Activated CD4-positive, alpha-beta T cell treated with anti-CD3 and anti-CD28 coated beads for 24 hours (primary cell): ENCODE measurements around the gene AGPAT1.
"Not testable (repeated sequence)": the region's sequence is repeated elsewhere in the genome, so short reads cannot be mapped to it uniquely, and the experiment has no call there.

Source experiments
- DNase-seq, 2 donors: peaks; one replicate each; pipeline ENCODE4 v3.0.0-alpha.2; 2020; ENCODE audit warnings: low read depth in 2 of 2

Gene AGPAT1

GRCh38 chr6:32198866-32199265 lies 23.0 kb upstream of the AGPAT1 start:
- no peak for DNase-seq

DNA sequence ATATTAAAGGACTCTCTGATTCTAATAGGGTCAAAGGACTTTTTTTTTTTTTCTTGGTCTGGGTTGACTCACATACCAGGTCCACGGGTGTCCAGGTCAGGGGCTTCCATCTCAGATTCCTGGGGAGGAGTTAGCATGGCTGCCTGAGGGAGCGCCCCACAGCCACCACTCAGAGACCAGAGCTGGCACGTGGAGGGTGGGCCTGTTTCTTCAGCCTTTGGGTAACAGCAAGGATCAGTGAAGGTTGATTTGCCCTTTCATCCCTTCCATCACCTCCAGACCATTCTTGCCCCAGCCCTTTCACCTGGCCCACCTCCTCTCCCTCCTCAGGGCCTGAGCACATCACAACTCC lies 22.4 kb upstream of the AGPAT1 start:
- no peak for DNase-seq

DNA sequence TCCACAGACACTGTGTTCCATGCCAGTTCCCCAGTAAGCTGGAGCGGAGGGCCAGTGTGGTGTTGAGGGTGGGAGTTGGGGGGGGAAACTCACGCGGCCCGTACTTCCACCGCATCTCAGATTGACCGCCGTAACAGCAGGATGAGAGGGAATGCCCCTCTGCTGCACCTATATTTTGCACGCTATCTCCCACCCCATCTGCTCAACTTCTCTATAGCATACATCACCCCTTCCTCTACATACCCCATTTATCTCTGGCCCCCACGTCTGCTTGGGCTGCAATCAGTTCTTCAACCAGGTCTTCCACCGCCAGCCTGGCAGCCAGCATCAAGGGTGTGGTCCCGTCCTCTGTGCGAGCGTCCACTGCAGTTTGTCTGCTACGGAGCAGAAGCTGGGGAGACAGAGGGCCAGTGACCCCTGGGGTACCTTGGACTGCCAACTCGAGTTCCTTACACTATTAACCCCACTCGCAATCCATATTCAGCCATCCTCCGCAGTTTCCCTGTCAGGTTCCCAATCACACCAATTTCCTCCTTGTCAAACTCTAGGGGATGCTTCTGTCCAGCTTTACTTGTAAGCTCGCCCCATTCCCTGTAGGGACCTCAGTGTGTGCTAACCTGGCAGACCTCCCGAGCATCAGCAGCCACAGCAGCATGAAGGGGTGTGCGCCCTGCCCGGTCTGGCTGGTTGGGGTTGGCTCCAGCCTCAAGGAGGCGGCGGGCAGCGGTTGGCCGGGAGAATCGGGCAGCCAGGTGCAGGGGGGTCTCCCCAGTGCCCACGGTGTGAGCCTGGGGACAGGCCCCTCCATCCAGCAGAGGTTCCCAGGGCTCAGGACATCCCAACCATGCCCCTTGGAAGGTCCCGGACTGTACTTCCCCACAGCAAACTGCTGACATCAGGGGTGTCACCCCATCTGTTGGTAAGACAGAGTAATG lies 21.1 kb upstream of the AGPAT1 start:
- DNase-seq, result no peak

DNA sequence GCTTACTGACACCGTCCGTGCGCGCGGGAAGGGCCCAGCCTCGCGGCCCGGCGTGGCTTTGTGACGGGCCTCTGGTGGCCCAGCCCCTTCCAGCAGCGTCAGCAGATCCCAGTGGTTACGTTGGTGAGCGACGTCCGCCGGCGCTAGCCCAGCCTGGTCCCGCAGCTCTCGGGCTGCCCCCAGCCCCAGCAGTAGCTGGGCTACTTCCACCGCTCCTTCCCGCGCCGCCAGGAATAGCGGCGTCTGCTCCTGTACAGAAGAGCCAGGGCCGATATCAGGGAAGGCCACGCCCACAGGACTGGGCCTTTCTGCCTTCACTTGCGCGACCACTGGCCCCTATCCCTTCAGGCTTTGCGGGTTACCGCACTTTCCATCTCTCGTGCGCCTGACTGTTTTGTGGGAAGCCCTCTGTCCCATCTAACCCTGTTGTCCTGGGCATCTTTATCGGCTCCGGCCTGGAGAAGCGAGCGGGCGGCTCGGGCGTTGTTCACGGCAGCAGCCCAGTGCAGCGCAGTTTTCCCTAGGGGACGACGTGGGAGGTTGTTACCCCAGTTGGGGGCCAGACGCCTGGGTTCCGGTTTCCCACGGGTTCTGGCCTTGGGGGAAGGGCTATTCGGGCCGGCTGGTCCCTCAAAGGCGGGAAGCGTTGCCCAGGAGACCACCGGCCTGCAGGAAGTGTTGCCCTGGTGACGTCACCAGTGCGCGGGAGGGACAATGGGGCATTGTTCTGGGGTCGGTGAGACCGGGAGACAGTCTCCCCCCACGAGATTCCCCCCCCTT lies 20.2 kb upstream of the AGPAT1 start:
- DNase-seq, result peak in 1 of 2 donors; percentile 59

GRCh38 chr6:32195652-32195901 lies 19.7 kb upstream of the AGPAT1 start:
- peak; percentile 100 for DNase-seq

DNA sequence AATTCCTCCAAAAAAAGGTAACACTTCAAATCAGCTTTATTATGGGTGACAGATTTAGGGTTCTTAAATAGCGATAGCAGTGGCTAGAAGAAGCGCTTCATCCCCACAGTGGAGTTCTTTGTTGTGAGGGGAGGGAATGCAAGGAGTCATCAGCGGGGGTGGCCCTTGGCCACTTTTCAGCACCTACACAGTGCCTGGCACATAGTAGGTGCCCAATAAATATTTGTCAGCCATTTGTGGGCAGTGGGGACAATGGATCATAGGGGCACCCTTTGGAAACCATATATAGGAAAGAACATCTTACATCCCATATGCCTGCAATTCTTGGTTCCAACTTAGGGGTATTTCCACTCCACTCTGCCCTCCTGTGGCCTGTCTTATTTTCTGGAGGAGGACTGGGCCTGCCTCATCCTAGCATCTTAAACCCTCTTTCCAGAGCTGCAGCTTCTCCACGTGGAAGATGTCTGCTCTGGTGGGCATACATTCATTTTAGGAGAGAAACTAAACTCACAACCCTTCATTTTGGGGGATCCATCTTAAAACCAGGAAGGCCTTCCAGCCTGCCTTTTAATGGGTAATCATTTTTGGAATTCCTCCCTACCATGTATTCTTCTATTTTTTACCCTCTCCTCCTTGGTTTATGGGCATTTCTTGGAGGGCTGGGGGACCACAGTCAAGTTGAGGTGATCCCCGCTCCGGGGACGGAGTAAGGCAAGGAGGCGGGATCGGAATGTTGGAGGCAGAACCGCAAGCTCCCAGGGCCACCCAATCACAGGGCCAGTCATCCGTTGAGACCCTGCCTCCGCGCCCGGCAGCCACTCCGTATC lies 19.2 kb upstream of the AGPAT1 start:
- DNase-seq, result no peak

- DNase-seq, result no peak
These were observed 18.5 kb upstream of the AGPAT1 start for GRCh38 chr6:32194388-32194787.

- not testable (repeated sequence) for DNase-seq
These were observed 17.2 kb upstream of the AGPAT1 start for GRCh38 chr6:32193096-32193495.

DNA sequence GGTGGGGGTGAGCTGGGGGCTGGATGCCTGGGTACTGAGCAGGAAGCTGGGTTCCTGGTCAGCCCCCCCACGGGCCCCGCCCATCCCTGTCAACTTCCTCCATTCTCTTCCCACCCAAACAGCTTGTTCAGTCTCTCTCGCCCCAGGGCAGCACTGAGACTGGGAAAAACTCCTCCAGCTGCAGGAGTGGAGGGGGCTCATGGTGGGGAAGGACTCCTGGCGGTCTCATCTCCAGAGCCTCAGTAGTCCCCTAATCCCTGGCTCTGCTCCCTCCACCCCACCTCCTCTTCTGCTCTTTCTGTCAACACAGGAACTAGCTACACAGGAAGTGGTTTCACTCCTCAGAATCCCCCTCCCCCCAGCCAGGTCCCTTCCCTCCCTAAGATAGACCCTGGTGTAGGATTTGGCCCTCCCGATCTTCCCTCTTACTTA lies 16.7 kb upstream of the AGPAT1 start, which contains the start of gene GPSM3:
Gene GPSM3 (minus strand): TSS at position 36 of the 432 bp plus-strand sequence. CDS start 130 bp downstream, outside the sequence.
- peak in 1 of 2 donors; percentile 34 for DNase-seq

DNA sequence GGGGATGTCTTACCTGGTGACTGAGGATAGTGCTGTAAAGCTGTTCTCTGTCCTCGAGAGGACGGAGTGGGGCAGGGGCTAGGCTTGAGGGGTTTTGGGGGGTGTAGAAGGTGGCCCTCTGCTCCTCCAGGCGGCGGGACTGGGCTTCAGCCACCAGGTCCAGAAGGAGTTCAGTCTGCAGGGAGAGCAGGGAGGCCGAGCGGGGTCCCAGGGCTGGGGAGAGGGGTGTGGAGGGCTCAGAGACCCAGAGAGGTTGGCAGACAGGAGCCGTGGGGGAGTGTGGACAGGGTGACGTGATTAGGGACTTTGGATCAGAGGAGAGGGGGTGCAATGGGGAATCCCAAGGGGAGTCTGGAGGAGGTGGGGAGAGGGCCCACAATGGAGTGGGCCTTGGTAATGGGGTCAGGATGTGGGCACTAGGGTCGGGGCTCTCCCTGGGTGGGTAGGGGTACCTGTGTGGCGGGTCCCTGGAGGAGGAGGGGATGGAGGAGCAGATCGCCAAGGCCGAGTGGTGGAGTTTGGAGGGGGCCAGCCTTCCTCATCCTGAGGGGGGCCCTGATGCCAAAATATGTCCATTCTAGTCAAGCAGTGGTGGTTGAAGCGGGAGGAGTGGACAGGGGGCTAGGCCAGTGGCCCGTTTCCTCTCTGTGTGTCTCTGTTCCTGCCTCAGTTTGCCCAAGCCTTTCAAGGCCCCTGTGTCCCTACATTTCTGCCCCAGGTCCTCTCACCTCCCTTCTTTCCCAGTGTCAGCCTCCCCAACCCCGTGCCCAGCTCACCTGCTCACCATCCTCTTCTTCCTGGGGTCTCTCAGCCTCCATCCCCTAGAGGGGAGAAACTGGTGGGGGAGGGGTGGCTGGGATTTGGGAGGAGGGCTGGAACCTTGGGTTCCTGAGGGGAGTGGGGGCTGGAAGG lies 16.1 kb upstream of the AGPAT1 start:
- DNase-seq, result no peak

GRCh38 chr6:32190911-32191677 lies 15.2 kb upstream of the AGPAT1 start:
- DNase-seq, result no peak

DNA sequence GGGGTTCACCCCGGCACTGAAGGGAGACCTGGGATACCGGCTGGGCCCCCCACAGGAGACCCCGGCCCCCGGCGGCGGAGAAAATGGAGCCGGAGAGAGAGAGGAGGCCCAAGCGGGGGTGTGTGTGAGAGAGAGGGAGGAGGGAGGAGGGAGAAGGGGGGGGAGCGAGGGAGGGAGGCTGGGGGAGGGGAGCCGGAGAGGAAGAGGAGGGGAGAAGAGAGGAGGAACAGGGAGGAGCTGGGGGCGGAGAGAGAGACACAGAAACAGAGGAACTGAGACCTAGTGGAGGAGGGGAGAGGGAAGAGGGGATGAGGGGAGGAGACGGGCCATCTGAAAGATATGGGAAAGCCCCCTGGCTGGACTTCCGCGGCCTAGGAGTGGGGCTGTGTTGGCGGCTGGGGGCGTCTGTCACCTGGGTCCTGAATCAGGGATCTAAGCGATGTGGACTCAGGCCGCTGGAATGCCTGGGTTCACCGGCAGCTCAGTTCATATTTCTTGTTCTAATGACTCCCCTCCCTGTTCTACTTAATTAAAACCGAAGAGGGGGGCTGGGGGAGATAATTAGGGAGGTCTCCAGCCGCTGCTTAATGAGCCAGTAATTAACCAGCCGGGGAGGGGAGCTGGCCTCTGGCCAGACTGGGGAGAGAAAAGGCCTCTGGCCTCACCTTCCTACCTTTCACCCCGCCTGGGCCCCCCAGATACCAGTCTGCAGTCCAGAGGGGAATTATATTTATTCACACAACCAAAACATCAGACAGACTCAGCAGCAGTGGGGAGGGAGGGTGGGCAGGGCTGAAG lies 14.4 kb upstream of the AGPAT1 start, which contains the start of gene PBX2:
Gene PBX2 (minus strand): TSS at position 149 of the 798 bp plus-strand sequence. CDS start 287 bp downstream, outside the sequence.
- peak; percentile 75 to 86 for DNase-seq

- DNase-seq, result no peak
These were observed 13.8 kb upstream of the AGPAT1 start for GRCh38 chr6:32189742-32190053.

DNA sequence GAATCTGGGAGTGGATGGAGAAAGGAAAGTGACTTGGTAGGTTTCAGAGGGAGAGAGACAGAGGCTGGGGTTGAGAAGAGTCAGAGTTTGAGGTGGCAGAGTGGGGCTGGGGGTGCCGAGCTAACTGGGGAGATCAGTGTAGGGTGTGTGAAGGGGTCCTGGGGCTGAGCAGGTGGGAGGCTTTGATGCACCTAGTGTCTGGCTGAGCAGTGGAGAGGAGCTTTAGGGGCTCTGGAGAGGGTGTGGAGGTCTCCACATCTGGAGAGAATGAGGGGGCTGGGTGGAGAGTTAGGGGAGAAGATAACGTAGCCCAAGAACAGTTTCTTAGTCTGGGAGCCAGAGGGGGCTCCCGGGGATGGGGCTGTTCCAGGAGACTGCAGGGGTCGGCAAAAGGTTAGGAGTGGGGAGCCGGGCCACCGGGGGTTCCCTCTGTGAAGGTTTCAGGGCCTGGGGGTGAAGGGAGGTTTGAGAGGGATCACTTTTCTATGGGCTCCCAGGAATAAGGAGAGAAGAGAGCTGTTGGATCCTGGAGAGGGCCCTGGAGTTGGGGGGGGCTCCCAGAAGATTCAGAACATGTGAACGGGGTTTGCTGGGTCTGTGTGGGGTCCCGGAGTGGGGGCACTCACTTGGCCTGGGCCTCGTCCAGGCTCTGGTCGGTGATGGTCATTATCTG lies 13.3 kb upstream of the AGPAT1 start:
- no peak for DNase-seq

GRCh38 chr6:32188381-32189068 lies 12.6 kb upstream of the AGPAT1 start:
- no peak for DNase-seq

DNA sequence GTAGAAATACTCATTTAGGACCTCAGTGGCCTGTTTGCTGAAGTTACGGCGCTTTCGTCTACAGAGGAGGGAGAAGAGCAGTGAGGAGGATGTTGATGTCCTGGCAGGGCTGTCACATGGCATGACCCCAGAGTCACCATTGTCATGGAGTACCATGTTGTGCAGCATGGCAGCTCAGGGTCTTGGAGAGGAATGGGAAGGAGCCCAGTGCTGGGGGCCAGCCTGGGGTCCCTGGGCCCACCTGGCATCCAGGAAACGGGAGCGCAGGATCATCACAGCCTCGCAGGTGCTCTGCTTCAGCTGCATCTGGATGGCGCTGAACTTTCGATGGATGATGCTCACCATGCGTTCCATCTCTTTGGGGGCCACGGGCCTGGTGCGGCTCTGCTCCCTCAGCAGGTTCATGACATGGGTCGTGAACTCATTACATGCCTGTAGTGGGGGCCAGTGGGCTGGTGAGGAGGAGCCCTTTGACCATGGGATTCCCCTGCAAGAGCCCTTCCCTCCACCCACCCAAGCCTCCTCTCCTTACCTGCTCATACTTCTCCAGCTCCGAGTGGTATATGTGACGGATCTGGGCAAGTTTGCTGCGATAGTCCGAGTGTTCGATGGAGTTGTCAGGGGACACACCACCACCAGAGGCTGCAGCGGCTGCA lies 12.0 kb upstream of the AGPAT1 start:
- DNase-seq, result not testable (repeated sequence)

GRCh38 chr6:32187009-32187709 lies 11.3 kb upstream of the AGPAT1 start:
- no peak for DNase-seq
